GM21529 (cell line): ENCODE data around the gene SPTBN1.

ENCODE experiments used
- ATAC-seq: cut with Tn5 transposase; IDR thresholded peaks from one replicate; pipeline ENCODE4 v1.9.1; 2021; ENCODE audit not compliant: unreplicated experiment

SPTBN1 gene

DNA sequence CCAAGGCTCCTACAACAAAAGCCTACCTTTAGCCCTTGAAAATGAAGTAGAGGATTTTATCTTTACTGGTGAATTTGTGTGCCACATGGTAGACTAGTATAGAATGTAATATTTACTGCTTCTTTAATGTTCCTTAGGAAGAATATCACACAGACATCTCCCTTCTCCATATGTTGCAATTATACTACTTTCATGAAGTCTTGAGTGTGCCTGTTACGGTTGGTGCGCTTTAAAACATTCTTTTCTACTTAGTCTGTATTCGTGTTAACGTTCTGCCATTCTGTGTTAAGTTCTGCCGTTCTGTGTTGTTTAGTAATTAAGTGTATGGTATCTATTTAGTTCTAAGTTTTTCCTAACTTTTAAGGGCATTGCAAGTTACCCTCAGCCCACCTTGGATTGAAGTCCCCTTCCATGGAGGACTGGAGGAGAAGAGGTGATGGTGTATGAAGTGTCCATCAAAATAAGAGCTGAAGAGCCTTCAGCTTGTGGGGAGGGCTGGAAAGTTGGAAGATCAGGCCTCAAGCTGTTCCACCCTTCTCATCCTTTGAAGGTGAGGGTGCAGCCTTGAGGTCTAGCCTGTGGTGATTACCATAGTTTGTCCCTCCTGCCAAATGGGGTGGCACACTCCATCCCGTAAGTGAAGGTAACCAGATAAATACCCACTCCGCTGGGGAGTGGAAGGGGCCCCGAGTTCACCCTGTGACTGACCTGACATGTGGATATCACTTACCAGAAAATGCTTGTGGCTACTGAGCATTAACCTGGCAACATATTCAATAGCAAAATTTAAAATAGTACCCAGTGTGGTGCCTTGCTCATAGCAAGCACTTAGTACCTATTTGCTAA, 131.3 kb downstream of the SPTBN1 start:
- ATAC-seq: no peak

DNA sequence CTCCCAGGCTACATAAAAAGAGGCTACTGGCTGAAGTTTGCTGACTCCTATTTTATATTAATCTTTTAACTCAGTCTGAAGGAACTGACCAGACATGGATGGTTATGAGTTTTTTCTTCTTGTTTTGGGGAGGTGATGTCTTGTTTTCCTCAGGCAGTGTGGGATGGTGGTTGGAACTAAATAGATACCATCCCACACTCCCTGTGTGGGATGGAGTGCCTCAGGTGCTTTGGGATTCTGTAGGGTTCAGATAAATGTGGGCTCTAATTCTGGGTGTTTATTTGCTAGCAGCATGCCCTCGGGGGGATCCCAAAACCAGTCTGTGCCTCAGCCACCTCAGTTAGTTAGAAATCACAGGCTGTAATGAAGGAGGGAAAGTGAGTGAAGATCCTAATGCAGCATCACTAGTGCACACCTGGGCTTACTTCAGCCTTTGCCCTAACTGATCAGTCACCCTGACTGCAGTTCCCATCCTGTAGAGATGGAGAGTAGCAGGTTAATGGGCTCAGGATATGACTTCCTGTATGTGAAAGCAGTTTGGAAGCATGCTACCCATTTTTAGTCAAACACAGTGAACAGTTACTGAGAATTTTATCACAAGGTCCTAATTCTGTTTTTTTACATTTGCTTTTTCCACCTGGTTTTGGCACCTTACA, 132.2 kb downstream of the SPTBN1 start:
- peak; percentile 42 for ATAC-seq

DNA sequence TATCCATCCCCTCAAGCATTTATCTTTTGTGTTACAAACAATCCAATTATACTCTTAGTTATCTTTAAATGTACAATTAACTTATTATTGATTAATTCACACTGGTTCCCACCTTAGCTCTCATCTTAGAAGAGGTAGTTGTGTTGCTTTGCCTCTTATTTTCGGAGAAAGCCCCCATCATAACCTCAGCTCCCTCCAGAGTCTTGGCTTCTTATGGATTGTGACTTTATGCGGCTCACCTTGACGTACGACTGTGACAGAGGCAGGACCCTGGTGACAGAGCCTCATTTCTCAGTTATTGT, 132.9 kb downstream of the SPTBN1 start:
- no peak for ATAC-seq

DNA sequence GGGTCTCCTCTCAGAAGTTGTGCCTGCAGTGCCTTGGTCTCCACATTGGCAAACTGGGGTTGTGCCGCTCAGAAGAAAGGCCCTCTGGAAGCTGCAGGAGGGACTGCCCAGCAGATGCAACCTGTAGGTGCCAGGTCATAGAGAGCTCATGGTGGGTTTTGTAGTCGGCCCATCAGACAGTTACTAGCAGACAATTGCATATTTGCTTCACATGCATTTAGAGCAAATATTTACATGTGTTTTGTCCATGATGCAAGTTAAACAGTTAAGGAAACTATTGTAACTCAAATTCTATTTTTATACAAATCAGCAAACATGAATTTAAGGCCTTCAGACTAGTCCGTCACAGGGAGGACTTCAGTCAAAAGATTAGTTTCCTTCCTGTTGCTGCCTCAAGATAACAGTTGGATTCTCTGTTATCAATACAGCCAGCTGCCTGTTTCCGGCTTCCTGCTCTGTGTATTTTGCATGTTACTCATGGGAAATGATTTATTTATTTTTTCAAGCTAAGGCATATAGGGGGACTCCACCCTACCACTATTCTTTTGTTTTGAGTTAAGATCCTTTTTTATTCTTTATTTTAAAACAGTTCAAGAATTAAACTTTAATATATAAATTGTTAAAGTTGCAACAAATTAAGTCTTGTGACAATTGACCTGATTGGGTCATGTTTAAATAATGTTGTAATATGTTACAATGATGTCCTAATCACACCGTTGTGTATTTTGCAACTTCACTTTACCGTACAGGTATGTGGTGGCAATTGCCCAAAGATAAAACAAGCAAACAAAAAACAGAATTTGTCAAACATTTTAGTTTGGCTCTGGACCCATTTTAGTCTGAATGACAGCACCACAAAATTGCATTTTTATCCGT, 133.5 kb downstream of the SPTBN1 start:
- peak; percentile 55 for ATAC-seq

DNA sequence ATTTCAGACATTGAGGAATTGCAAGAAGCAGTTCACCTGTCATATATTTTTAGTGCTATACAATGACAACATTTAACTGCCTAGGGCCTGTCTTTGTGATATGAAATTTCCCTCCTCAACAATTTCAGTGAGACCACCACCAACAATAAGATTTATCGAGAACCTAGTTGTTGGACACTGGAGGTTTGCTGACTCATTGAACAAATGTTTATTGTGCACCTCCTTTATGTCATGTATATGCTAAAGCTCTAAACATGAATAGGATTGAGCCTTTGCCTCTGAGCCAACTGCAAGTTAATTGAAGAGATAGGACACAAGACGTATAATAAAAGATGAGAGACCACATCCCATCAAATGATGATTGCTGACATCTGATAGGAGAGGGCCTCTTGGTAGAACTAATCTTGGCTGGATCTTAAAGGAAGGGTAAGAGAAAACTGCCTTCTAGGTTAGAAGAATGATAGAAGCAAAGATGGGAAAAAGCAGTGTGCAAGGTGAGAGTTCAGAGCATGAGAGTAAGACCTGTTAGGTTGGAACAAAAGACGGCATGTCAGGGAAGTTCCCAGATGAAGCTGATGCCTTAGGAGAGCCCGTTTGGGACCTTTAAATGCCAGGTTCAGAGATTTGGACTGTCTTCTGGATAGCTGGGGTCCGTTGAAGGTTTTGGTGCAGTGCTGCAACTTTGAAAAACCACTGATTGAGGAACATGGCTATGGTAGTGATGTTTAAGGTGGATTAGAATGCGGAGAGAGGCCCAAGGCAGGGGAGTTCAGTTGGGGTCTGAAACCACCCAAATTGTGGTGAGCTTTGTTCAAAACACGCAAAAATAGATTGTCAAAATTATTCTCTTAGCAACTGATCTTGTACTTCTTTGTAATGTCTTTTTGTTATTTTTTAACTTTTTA, 134.3 kb downstream of the SPTBN1 start:
- ATAC-seq: no peak

GRCh38 chr2:54591551-54591950, 135.4 kb downstream of the SPTBN1 start:
- no peak for ATAC-seq

- no peak for ATAC-seq
Observed at GRCh38 chr2:54593249-54593648, 137.1 kb downstream of the SPTBN1 start.

DNA sequence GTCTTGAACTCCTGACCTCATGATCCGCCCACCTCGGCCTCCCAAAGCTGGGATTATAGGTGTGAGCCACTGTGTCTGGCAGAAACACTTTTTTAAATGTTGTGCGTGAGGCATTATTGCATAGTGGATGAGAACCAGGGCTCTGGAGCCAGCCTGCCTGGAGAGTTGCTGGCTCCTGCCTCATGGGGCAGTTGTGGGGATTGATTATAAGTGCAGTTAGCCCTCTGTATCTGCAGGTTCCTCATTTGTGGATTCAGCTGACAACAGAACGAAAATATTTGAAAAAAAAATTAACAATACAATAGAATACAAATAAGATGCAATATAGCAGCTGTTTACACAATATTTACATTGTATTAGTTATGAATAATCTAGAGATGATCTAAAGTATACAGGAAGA, 137.9 kb downstream of the SPTBN1 start:
- ATAC-seq: no peak

- ATAC-seq: no peak
Observed at GRCh38 chr2:54595161-54595803, 139.2 kb downstream of the SPTBN1 start.

GRCh38 chr2:54595999-54596902, 140.1 kb downstream of the SPTBN1 start:
- ATAC-seq: no peak

- ATAC-seq: no peak
Observed at GRCh38 chr2:54597153-54597848, 141.2 kb downstream of the SPTBN1 start.

GRCh38 chr2:54598347-54599325, 142.5 kb downstream of the SPTBN1 start:
- no peak for ATAC-seq

DNA sequence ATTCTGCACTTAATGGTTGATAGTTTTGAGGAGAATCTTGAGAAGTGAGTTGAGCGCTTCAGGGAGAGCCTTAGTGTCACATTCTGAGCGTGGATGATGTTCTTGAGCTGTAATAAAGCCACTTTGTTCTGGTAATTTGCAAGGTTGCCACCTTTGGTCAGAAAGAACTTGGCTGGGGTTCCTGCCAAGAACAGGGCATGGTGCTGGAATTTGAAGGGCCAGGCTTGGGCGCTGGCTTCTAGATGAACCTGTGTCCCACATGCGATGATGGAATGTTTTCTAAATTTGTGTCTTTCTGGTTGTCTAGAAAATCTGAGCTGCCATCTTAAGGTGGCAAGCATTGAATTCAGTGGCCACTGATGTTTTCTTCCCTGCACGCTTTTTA, 143.2 kb downstream of the SPTBN1 start:
- no peak for ATAC-seq

GRCh38 chr2:54599914-54600313, 143.8 kb downstream of the SPTBN1 start:
- no peak for ATAC-seq

DNA sequence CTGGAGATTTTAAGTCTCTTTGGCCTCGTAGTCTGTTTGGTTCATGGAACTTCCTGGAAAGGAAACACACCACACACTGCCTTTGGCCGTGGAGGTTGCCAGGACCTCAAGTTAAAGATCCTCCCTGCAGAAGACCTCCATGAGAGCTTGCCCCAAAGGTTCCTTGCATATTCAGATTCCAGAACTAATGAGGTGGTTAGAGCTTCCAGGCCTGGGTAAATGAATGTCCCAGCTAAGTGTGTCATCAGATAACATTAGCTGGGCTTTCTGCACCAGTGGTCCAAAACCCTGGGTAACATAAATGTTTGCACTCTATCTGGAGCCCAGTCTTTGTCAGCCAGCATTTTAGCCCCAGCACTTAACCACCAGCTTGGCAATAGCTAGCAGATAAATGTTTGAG, 145.2 kb downstream of the SPTBN1 start:
- ATAC-seq: no peak

DNA sequence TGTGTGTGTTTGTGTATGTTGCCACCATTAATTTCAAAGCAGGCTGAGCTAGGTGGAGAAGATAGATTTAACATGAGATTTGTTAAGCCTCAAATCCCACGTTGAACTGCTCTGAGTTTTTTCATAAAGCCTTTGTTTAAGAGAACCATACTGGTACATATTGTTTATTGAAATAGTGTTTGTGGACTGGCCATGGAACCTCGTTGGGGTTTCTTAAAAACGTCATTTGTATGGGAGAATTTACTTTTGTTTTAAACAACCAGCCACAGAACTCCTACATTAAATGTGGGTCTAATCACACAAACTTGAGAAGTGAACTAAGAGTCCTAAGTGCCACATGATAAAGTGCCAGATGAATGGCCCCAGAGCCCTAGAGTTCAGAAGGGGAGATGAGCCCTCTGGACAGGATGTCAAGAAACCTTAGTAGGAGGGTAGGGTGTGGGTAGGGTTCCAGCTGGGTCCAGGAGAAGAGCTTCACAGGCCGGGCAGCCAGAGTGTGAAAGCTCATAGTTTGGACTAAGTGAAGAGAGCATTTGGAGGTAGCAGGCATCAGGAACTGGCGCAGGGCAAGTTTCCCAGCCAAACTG, 146.7 kb downstream of the SPTBN1 start:
- ATAC-seq: no peak

DNA sequence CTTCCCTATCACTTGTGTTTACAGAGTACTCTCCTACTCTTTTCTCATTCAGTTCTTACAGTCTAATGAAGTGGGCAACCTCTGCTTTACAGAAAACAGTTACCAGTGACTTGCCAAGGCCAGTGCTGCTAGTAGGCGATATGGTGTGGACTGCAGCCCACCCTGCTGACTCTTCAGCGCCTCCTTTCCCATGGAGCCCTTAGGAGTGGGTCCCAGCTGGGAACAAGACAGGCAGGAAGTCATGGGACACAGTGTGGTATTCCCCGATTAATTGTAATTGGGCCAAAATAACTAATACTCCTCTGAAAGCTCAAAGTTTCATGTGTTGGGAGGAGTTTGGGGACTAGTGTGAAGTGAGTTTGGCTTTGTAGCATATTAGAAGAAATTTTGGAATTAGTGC, 147.2 kb downstream of the SPTBN1 start:
- no peak for ATAC-seq
